Panc1 (cell line): ENCODE results near the gene EML1. TPM values are rescaled to one million over a fixed set of nuclear protein-coding genes. Genes with fewer than 3 reads are reported as not detected.

Experiments used
- ATAC-seq: fragments of 200-7000 bp; cut with Tn5 transposase; 2 replicates; pipeline ENCODE4 v1.9.1; 2020; ENCODE audit warnings: mild to moderate bottlenecking, moderate library complexity
- BruUV-seq: library from RNA; stranded (reverse); fragments of 400-500 nt; replicated peaks from 2 replicates; lab custom pipeline; 2021; lab: Mats Ljungman, UMichigan
- CTCF ChIA-PET: fragments of 300-600 bp; sonication (Branson Sonifier 250); formaldehyde crosslinking; loops from one replicate; lab custom pipeline; 2022; ENCODE audit warnings: antibody characterized with exemption; lab: Charles Lee
- POLR2A ChIA-PET: fragments of 300-600 bp; sonication (Branson Sonifier 250); formaldehyde crosslinking; loops from one replicate; lab custom pipeline; 2022; ENCODE audit warnings: antibody characterized with exemption; lab: Charles Lee
- DNase-seq: peaks from one replicate; pipeline ENCODE4 v3.0.0-alpha.2; 2010; ENCODE audit warnings: low read depth, low spot score
- H3K27ac ChIP-seq: 2 replicates; pipeline ENCODE4 v1.5.1; 2011; ENCODE audit warnings: mild to moderate bottlenecking, low read length, inconsistent platforms
- H3K27me3 ChIP-seq: fragments of 200-500 bp; sonication (Bioruptor generic); 2 replicates; pipeline ENCODE4 v1.6.0; 2014; ENCODE audit warnings: low read length, inconsistent platforms; ENCODE audit not compliant: control insufficient read depth, insufficient read depth
- H3K36me3 ChIP-seq: fragments of 200-500 bp; sonication (Bioruptor generic); 2 replicates; pipeline ENCODE4 v1.5.1; 2014; ENCODE audit warnings: inconsistent platforms, mild to moderate bottlenecking, low read length, moderate library complexity; ENCODE audit not compliant: control insufficient read depth, insufficient read depth
- H3K4me1 ChIP-seq: 2 replicates; pipeline ENCODE4 v1.5.1; 2011; ENCODE audit warnings: inconsistent platforms, mild to moderate bottlenecking, low read length, moderate library complexity; ENCODE audit not compliant: control insufficient read depth, insufficient read depth
- H3K4me3 ChIP-seq, 2 experiments: 2 replicates each; pipeline ENCODE4 v1.5.1; 2011 to 2012; ENCODE audit warnings: low read depth in 2 of 2, low read length in 2 of 2, mild to moderate bottlenecking in 2 of 2, inconsistent platforms in 1 of 2, moderate library complexity in 1 of 2
- H3K9me3 ChIP-seq: fragments of 200-500 bp; sonication (Bioruptor generic); 2 replicates; pipeline ENCODE4 v1.5.1; 2014; ENCODE audit warnings: low read depth, mild to moderate bottlenecking, inconsistent platforms, low read length, moderate library complexity; ENCODE audit not compliant: control insufficient read depth, insufficient read depth
- POLR2AphosphoS5 ChIP-seq: IDR thresholded peaks from 2 replicates; pipeline ENCODE4 v1.6.1; 2012; ENCODE audit warnings: mild to moderate bottlenecking, low read depth, low read length, moderate library complexity
- SIN3A ChIP-seq: IDR thresholded peaks from 2 replicates; pipeline ENCODE4 v1.6.1; 2012; ENCODE audit warnings: low read depth, mild to moderate bottlenecking, low read length, moderate library complexity, borderline replicate concordance; ENCODE audit not compliant: insufficient read depth
- TCF7L2 ChIP-seq: IDR thresholded peaks from 2 replicates; pipeline ENCODE4 v1.6.1; 2011; ENCODE audit warnings: mild to moderate bottlenecking, low read depth, low read length, inconsistent platforms
- in situ Hi-C: cut with HindIII; loops from 2 replicates; pipeline ENCODE4 v1.10.0; 2016; ENCODE audit warnings: low sequenced_read_pairs, low pct_unique_long_range_greater_than_20kb
- intact Hi-C: fragments of 100-400 bp; cut with micrococcal nuclease; formaldehyde crosslinking; loops from one replicate; pipeline ENCODE4 v1.10.0; 2022; ENCODE audit not compliant: unreplicated experiment
- total RNA-seq: library from RNA; stranded (reverse); gene quantifications from one replicate; pipeline ENCODE4 v1.2.1, GENCODE V29; 2021; ENCODE audit not compliant: unreplicated experiment
- TF ChIP-seq, protein P1 (sequence below): fragments of 450-650 bp; IDR thresholded peaks from 2 replicates; pipeline ENCODE4 v1.5.1; 2017; ENCODE audit warnings: mild to moderate bottlenecking
- TF ChIP-seq, protein P2 (sequence below), 2 experiments: IDR thresholded peaks; 2 replicates each; pipeline ENCODE4 v1.6.1; 2011 to 2012; ENCODE audit warnings: low read depth in 2 of 2, control low read depth in 1 of 2, low read length in 1 of 2, mild to moderate bottlenecking in 1 of 2, moderate library complexity in 1 of 2; ENCODE audit not compliant: insufficient read depth in 1 of 2

EML1 gene
- total RNA-seq, 1 experiment from 2014 or later = 35.3 TPM

DNA sequence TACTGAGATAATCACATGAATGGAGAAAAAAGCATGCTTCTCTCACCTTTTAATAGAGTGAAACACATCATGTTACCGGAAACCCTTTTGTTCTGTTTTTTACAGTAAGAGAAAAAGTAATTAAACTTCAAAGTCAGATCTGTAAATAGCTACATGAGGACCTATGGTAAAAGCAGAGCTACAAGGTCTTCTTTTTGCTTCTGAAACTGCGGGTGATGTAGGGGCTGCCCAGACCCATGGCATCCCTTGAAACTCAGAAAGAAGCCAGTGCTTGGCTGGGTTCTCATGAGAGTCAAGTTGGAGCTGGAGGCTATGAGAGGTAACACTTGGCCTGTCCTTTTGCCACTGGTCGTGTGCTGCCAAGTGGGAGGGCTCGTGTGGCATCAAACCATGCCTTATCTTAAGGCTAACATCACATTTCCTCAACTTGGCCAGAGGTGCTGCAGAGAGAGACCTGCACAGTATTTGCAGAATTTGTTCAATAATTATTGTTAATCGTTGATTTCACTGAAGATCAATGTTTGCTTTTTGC lies 47.6 kb downstream of the EML1 start:
- TF ChIP-seq POLR2AphosphoS5 = no peak
- no peak for TF ChIP-seq SIN3A
- TF ChIP-seq TCF7L2 = no peak
- no peak overlapping the region for H3K4me3 ChIP-seq
- peaks cover 33% of the 10 kb centered on the region for H3K4me1 ChIP-seq
- H3K27me3 ChIP-seq = no peaks in the 10 kb centered on the region
- ChIA-PET POLR2A (no interaction called here), CTCF (no interaction called here)
- no peak for DNase-seq
- in situ Hi-C loops = no loop called here
- peak overlapping the region; percentile 44; the same call in 1 of the 2 replicates for H3K27ac ChIP-seq
- intact Hi-C loops = no loop called here
- H3K36me3 ChIP-seq = no peaks in the 10 kb centered on the region
- no peak for ATAC-seq
- no peaks in the 10 kb centered on the region for H3K9me3 ChIP-seq
- no TSS peak for BruUV-seq

DNA sequence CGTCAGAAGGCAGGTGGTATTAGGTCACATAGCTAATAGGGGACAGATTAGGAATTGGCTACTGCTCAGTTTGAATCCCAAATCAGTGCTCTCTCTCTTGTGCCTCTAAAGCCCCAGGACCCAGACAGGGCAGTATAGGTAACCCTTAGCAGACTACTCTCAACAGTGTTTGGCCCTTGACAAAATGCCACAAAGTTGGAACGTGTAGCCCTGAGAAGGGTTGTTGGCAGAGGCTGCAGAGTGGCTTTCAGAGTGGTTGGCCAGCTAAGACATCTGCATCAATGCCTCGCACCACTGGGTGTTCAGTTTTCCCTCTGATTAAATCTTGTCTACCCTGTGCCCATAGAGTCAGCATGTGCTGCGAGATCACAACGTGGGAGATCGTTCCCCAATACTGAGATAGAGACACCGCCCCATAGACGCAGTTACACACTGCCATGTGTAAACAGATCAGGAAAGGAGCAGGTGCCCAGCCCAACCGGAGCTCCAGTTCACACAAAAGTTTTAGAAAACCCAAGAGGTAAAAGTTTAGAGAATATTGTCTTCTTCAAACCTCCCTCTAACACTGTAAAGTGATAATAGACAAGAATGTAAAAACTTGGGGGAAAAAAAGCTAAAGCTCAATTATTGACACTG lies 48.3 kb downstream of the EML1 start:
- Histone ChIP-seq H3K4me1 (peaks cover 33% of the 10 kb centered on the region), H3K36me3 (no peaks in the 10 kb centered on the region)

More for the DNA sequence above, 48.3 kb downstream of the EML1 start:
- Histone ChIP-seq H3K4me3 (no peak overlapping the region), H3K27me3 (no peaks in the 10 kb centered on the region), H3K9me3 (no peaks in the 10 kb centered on the region; the same call in 1 of the 2 replicates), H3K27ac (no peak overlapping the region)
- 0 out of 2 replicates have a peak, but pooled peaks have one; percentile 35 for ATAC-seq
- intact Hi-C loops (no loop called here), in situ Hi-C loops (no loop called here)
- TF ChIP-seq TCF7L2 (no peak), SIN3A (no peak), POLR2AphosphoS5 (no peak)
- TF ChIP-seq, protein P1, sequence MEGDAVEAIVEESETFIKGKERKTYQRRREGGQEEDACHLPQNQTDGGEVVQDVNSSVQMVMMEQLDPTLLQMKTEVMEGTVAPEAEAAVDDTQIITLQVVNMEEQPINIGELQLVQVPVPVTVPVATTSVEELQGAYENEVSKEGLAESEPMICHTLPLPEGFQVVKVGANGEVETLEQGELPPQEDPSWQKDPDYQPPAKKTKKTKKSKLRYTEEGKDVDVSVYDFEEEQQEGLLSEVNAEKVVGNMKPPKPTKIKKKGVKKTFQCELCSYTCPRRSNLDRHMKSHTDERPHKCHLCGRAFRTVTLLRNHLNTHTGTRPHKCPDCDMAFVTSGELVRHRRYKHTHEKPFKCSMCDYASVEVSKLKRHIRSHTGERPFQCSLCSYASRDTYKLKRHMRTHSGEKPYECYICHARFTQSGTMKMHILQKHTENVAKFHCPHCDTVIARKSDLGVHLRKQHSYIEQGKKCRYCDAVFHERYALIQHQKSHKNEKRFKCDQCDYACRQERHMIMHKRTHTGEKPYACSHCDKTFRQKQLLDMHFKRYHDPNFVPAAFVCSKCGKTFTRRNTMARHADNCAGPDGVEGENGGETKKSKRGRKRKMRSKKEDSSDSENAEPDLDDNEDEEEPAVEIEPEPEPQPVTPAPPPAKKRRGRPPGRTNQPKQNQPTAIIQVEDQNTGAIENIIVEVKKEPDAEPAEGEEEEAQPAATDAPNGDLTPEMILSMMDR = no peak
- TF ChIP-seq, protein P2, sequence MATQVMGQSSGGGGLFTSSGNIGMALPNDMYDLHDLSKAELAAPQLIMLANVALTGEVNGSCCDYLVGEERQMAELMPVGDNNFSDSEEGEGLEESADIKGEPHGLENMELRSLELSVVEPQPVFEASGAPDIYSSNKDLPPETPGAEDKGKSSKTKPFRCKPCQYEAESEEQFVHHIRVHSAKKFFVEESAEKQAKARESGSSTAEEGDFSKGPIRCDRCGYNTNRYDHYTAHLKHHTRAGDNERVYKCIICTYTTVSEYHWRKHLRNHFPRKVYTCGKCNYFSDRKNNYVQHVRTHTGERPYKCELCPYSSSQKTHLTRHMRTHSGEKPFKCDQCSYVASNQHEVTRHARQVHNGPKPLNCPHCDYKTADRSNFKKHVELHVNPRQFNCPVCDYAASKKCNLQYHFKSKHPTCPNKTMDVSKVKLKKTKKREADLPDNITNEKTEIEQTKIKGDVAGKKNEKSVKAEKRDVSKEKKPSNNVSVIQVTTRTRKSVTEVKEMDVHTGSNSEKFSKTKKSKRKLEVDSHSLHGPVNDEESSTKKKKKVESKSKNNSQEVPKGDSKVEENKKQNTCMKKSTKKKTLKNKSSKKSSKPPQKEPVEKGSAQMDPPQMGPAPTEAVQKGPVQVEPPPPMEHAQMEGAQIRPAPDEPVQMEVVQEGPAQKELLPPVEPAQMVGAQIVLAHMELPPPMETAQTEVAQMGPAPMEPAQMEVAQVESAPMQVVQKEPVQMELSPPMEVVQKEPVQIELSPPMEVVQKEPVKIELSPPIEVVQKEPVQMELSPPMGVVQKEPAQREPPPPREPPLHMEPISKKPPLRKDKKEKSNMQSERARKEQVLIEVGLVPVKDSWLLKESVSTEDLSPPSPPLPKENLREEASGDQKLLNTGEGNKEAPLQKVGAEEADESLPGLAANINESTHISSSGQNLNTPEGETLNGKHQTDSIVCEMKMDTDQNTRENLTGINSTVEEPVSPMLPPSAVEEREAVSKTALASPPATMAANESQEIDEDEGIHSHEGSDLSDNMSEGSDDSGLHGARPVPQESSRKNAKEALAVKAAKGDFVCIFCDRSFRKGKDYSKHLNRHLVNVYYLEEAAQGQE (IDR thresholded peaks at IDR 0.05; ENCODE audit: insufficient read depth in 1 of 2, low read depth in 2 of 2, low read length in 1 of 2) = no peak
- ChIA-PET POLR2A (no interaction called here), CTCF (no interaction called here)
- BruUV-seq = no TSS peak
- no peak for DNase-seq
